Measurements from ENCODE around the gene PRCC.
A peak's percentile ranks its signal among the peaks of the same experiment; 100 is the strongest.

Gene PRCC

DNA sequence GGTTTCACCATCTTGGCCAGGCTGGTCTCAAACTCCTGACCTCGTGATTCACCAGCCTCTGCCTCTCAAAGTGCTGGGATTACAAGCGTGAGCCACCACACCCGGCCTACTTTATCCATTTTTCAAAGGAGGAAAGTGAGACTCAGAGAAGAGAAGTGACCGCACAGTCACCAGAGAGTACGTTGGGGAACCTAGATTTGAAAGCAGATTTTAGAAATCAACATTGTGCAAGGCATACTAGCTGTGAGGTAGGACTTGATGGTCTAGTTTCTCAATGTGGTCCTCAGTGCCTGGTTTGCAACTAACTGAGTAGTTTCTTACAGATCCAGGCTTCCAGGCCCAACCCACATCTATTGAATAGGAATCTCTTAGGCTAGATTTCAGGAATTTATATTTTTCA lies 1.7 kb upstream of the PRCC start:
- no peak for DNase-seq (ENCODE audit: low spot score)
- no peak for TF ChIP-seq CTCF (IDR thresholded peaks at IDR 0.05; ENCODE audit: borderline replicate concordance, control extremely low read depth, extremely low read depth, insufficient read depth, missing control alignments)
- in situ Hi-C loops (cut with MboI; ENCODE audit: low sequenced_read_pairs, unreplicated experiment), result no loop called here

DNA sequence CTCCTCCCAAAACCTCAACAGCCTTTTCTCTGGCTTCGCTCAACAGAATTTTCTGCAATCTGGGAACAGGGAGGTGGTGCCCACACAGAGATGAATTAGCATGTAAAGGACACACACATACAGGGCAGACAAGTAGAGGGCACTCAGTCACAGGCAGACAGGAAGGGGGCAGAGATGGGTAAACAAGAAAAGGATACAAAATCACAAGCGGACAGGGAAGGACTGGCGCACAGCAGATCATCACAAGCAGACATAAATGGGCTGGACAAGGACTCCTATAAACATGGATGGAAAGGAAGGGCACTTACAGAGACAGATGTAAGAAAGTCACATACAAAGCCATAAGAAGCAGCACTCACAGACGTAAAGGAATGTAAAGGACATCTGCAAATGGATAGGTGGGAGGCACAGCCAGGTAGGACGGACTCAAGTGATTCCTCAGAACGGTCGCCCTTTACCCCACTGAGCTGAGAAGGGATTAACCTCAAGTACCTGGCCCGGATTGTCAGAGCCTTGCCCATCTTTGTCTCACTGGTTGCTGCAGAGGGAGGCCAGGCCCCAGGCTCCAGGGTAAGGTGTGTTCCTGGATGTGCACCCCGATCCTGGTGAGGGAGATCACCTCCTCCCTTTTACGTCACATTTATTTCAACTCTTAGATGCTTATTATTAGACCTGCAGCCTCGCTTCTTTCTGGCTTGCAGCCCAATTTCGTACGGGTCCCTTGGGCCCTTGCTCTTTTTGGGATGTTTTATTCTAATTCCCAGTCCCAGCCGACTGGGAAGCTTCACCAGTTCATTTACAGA lies 836 bp upstream of the PRCC start:
- DNase-seq (ENCODE audit: low spot score), result peak; percentile 46
- no peak for TF ChIP-seq CTCF (IDR thresholded peaks at IDR 0.05; ENCODE audit: borderline replicate concordance, control extremely low read depth, extremely low read depth, insufficient read depth, missing control alignments)
- in situ Hi-C loops (cut with MboI; ENCODE audit: low sequenced_read_pairs, unreplicated experiment), result no loop called here

DNA sequence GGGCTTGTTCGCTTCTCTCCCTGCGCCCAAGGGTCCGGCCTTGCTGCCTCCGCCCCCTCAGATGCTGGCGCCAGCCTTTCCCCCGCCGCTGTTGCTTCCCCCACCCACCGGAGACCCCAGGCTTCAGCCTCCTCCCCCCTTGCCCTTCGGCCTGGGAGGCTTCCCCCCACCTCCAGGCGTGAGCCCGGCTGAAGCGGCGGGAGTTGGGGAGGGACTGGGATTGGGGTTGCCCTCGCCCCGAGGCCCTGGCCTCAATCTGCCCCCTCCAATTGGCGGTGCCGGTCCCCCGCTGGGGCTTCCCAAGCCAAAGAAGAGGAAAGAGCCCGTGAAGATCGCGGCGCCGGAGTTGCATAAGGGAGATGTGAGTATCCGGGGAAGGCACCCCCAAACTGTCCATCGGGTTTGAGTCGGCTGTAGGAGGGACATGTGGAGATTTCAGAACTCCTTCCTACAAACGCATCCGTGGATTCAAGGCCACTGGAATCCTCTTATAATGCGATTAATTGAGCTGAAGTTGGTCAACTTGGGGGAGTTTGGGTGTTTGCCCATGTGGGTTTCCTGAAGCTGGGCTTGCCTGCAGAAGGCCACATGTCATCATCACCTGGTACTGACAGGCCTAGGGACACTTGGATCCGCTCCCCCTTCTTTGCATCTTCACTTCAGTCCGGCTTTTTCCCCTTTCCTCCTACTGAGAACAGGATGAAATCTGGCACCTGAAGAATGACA lies 707 bp downstream of the PRCC start:
- peak; percentile 43 for DNase-seq (ENCODE audit: low spot score)
- no peak for TF ChIP-seq CTCF (IDR thresholded peaks at IDR 0.05; ENCODE audit: borderline replicate concordance, control extremely low read depth, extremely low read depth, insufficient read depth, missing control alignments)
- in situ Hi-C loops (cut with MboI; ENCODE audit: low sequenced_read_pairs, unreplicated experiment), result no loop called here

GRCh38 chr1:156768610-156769295 lies 1.4 kb downstream of the PRCC start:
- TF ChIP-seq CTCF (IDR thresholded peaks at IDR 0.05; ENCODE audit: borderline replicate concordance, control extremely low read depth, extremely low read depth, insufficient read depth, missing control alignments), result no peak
- in situ Hi-C loops (cut with MboI; ENCODE audit: low sequenced_read_pairs, unreplicated experiment), result no loop called here
- no peak for DNase-seq (ENCODE audit: low spot score)

DNA sequence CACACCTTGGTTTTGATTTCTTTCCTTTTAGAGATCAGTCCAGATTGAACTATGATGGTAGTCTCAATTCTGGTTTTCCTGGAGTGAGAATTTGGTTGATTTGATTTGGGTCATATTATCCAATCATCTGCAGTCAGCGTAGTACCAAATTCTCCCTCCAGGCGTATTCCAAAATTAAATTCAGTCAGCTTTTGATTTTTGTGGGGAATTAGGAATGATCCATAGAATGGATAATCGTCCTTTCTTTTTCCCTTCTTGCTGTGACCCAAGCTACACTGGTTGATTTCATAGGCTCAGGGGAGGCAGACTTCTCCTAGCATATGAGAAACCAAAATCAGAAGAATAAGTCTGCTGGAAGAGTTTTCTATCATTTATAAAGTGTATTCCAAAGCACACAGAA lies 4.9 kb downstream of the PRCC start:
- no peak for DNase-seq (ENCODE audit: low spot score)
- in situ Hi-C loops (cut with MboI; ENCODE audit: low sequenced_read_pairs, unreplicated experiment), result no loop called here
- TF ChIP-seq CTCF (IDR thresholded peaks at IDR 0.05; ENCODE audit: borderline replicate concordance, control extremely low read depth, extremely low read depth, insufficient read depth, missing control alignments), result no peak

DNA sequence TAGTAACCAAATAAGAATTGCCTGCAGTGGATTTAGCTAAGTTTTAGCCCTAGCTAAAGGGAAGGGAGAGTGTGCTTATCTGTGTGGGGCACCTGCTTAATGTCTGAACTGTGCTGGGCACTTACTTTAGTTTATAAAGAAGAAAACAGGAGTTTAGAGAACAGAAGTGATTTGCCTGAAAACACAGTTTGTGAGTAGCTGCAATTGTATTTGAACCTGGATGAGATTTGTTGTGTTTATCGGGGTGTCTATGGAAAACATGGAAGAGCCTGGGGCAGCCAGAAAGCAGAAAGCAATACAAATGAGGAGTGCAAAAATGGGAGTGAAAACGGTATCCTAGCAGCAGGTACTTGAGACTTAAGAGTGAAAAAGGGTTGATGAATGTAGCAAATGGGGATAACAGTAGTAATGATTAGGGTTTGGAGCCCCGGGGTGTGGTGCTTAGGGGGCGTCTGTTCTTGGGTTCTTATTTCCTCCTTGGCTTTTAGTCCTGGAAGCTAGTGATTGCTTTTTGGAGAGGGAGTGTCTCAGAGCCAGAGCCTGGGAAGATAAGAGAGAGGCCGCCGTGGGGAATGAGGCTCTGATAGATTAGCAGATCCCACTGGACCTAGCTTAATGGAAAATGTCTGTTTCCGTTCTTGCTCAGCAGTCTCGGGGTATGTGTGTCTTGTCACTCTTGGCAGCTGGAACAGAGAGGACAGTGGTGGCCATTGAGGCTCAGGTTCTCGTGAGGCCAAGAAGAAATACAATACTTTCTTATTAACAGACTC lies 5.6 kb downstream of the PRCC start:
- in situ Hi-C loops (cut with MboI; ENCODE audit: low sequenced_read_pairs, unreplicated experiment), result no loop called here
- TF ChIP-seq CTCF (IDR thresholded peaks at IDR 0.05; ENCODE audit: borderline replicate concordance, control extremely low read depth, extremely low read depth, insufficient read depth, missing control alignments), result no peak
- DNase-seq (ENCODE audit: low spot score), result no peak
